Hematopoietic multipotent progenitor cell treated with erythropoietin and hydrocortisone succinate and interleukin-3 and kit ligand, for 15 days (in vitro differentiated cells): ENCODE data around the gene SLC45A3.

ENCODE experiments used
- DNase-seq: peaks from one replicate; pipeline ENCODE4 v3.0.0-alpha.2; 2015; ENCODE audit warnings: low spot score

SLC45A3 gene

GRCh38 chr1:205668951-205669340, 11.4 kb downstream of the SLC45A3 start:
- DNase-seq: no peak

GRCh38 chr1:205667909-205668643, 12.2 kb downstream of the SLC45A3 start:
- no peak for DNase-seq

GRCh38 chr1:205666372-205667166, 13.7 kb downstream of the SLC45A3 start:
- DNase-seq: no peak

GRCh38 chr1:205665201-205666045, 14.9 kb downstream of the SLC45A3 start:
- no peak for DNase-seq

GRCh38 chr1:205664399-205665017, 15.8 kb downstream of the SLC45A3 start:
- DNase-seq: no peak

- DNase-seq: no peak
Observed at GRCh38 chr1:205663286-205663936, 16.9 kb downstream of the SLC45A3 start.

GRCh38 chr1:205662791-205663190, 17.5 kb downstream of the SLC45A3 start:
- DNase-seq: no peak

- DNase-seq: no peak
Observed at GRCh38 chr1:205662135-205662738, 18.1 kb downstream of the SLC45A3 start.

- DNase-seq: no peak
Observed at GRCh38 chr1:205661429-205662134, 18.7 kb downstream of the SLC45A3 start.

GRCh38 chr1:205660361-205660760, 19.9 kb downstream of the SLC45A3 start:
- no peak for DNase-seq

GRCh38 chr1:205658943-205659581, 21.2 kb downstream of the SLC45A3 start:
- peak; percentile 76 for DNase-seq

GRCh38 chr1:205656236-205656635, 24.1 kb downstream of the SLC45A3 start:
- DNase-seq: no peak

- no peak for DNase-seq
Observed at GRCh38 chr1:205652984-205653383, 27.3 kb downstream of the SLC45A3 start.

GRCh38 chr1:205650241-205650640, 30.1 kb downstream of the SLC45A3 start:
- no peak for DNase-seq

GRCh38 chr1:205645519-205645918, 34.8 kb downstream of the SLC45A3 start:
- DNase-seq: no peak

- no peak for DNase-seq
Observed at GRCh38 chr1:205642679-205643307, 37.5 kb downstream of the SLC45A3 start.

GRCh38 chr1:205639567-205639966, 40.7 kb downstream of the SLC45A3 start:
- no peak for DNase-seq

- no peak for DNase-seq
Observed at GRCh38 chr1:205637854-205638468, 42.3 kb downstream of the SLC45A3 start.

- no peak for DNase-seq
Observed at GRCh38 chr1:205636732-205637131, 43.6 kb downstream of the SLC45A3 start.
